GM12878 (cell line): ENCODE measurements around the gene MED31. TPM values are rescaled to one million over a fixed set of nuclear protein-coding genes. Genes with fewer than 3 reads are reported as not detected.

Source experiments
- ATAC-seq: fragments of 200-7000 bp; cut with Tn5 transposase; 3 replicates; pipeline ENCODE4 v1.9.1; 2020; ENCODE audit warnings: mild to moderate bottlenecking, moderate library complexity
- BruUV-seq: library from RNA; stranded (reverse); fragments of 400-500 nt; replicated peaks from 2 replicates; lab custom pipeline; 2021; lab: Mats Ljungman, UMichigan
- CTCF ChIA-PET: fragments of 300-600 bp; sonication (Branson Sonifier 250); formaldehyde crosslinking; extraction: SDS; loops from one replicate; lab custom pipeline; 2021; ENCODE audit warnings: inconsistent platforms; lab: Yijun Ruan, JAX
- POLR2A ChIA-PET: fragments of 350-600 bp; formaldehyde crosslinking; extraction: SDS; loops from one replicate; lab custom pipeline; 2021; ENCODE audit warnings: inconsistent platforms; lab: Charles Lee
- RAD21 ChIA-PET: fragments of 300-600 bp; sonication (Branson Sonifier 250); formaldehyde crosslinking; loops from one replicate; lab custom pipeline; 2023; ENCODE audit warnings: antibody characterized with exemption; ENCODE audit not compliant: unreplicated experiment; lab: Charles Lee
- SMC1A ChIA-PET: fragments of 300-600 bp; sonication (Branson Sonifier 250); formaldehyde crosslinking; loops from one replicate; lab custom pipeline; 2023; ENCODE audit not compliant: unreplicated experiment, uncharacterized antibody; lab: Charles Lee
- DNase-seq: peaks from one replicate; pipeline ENCODE4 v3.0.0-alpha.2; 2011; ENCODE audit warnings: low read depth, low spot score
- FAIRE-seq: peaks from 3 replicates; lab custom pipeline; 2011; peaks lifted over from hg19 to GRCh38; lab: Jason Lieb, UNC
- H2AFZ ChIP-seq: 2 replicates; pipeline ENCODE4 v1.6.0; 2011; ENCODE audit warnings: low read depth, low read length, control low read depth; ENCODE audit not compliant: control insufficient read depth
- H3K27ac ChIP-seq: 2 replicates; pipeline ENCODE4 v1.5.1; 2011; ENCODE audit warnings: control low read depth; ENCODE audit not compliant: control insufficient read depth, insufficient read depth
- H3K27me3 ChIP-seq, 2 experiments: replicated peaks in 1 of 2; 2 replicates each; pipeline versions ENCODE4 v1.6.0 to v1.6.1; 2011; ENCODE audit warnings: low read length in 1 of 2; ENCODE audit not compliant: control insufficient read depth in 2 of 2, insufficient read depth in 2 of 2
- H3K36me3 ChIP-seq, 2 experiments: 2 replicates each; pipeline ENCODE4 v1.5.1; 2011; ENCODE audit warnings: low read length in 1 of 2; ENCODE audit not compliant: control insufficient read depth in 2 of 2, insufficient read depth in 2 of 2
- H3K4me1 ChIP-seq: 2 replicates; pipeline ENCODE4 v1.6.1; 2011; ENCODE audit warnings: mild to moderate bottlenecking, low read length, moderate library complexity, mixed read lengths; ENCODE audit not compliant: control insufficient read depth, insufficient read depth
- H3K4me2 ChIP-seq: 2 replicates; pipeline ENCODE4 v1.6.0; 2011; ENCODE audit warnings: control low read depth; ENCODE audit not compliant: control insufficient read depth, insufficient read depth
- H3K4me3 ChIP-seq: fragments of 200-600 bp; sonication (generic); 2 replicates; pipeline ENCODE4 v1.5.1; 2016
- H3K79me2 ChIP-seq: 2 replicates; pipeline ENCODE4 v1.6.0; 2011; ENCODE audit warnings: low read length; ENCODE audit not compliant: control insufficient read depth, insufficient read depth
- H3K9ac ChIP-seq: 2 replicates; pipeline ENCODE4 v1.8.0; 2011; ENCODE audit warnings: low read length, control low read depth, mixed read lengths; ENCODE audit not compliant: control insufficient read depth, insufficient read depth
- H3K9me3 ChIP-seq: replicated peaks from 3 replicates; pipeline ENCODE4 v1.5.1; 2011; ENCODE audit warnings: mild to moderate bottlenecking, low read length; ENCODE audit not compliant: control insufficient read depth, insufficient read depth
- H4K20me1 ChIP-seq: 2 replicates; pipeline ENCODE4 v1.6.0; 2011; ENCODE audit not compliant: control insufficient read depth, insufficient read depth
- BACH1 ChIP-seq: fragments of 450-650 bp; IDR thresholded peaks from 2 replicates; pipeline ENCODE4 v1.6.1; 2017; ENCODE audit warnings: mild to moderate bottlenecking, borderline replicate concordance
- CTCF ChIP-seq, 3 experiments: IDR thresholded peaks in 2 of 3; conservative IDR thresholded peaks in 1 of 3; 2 replicates each; pipeline ENCODE4 v1.5.1; 2011; ENCODE audit warnings: low read depth in 3 of 3, low read length in 3 of 3, mild to moderate bottlenecking in 3 of 3, control low read depth in 2 of 3, moderate library complexity in 2 of 3, inconsistent platforms in 1 of 3, mixed read lengths in 1 of 3; ENCODE audit not compliant: control insufficient read depth in 2 of 3, insufficient read depth in 1 of 3; ENCODE audit errors: extremely low read depth in 1 of 3
- HCFC1 ChIP-seq: fragments of 150-350 bp; IDR thresholded peaks from 2 replicates; pipeline ENCODE4 v1.6.1; 2014; ENCODE audit warnings: low read length
- IKZF1 ChIP-seq: fragments of 450-650 bp; conservative IDR thresholded peaks from 2 replicates; pipeline ENCODE4 v1.6.1; 2017; ENCODE audit warnings: antibody characterized with exemption, mild to moderate bottlenecking
- JUND ChIP-seq: IDR thresholded peaks from 2 replicates; pipeline ENCODE4 v1.6.1; 2012; ENCODE audit warnings: low read depth, mild to moderate bottlenecking, low read length, improper control_type of control experiment, moderate library complexity
- NFIC ChIP-seq: IDR thresholded peaks from 2 replicates; pipeline ENCODE4 v1.6.1; 2012; ENCODE audit warnings: low read depth, mild to moderate bottlenecking, inconsistent platforms, low read length, moderate library complexity
- NR2C1 ChIP-seq: fragments of 450-650 bp; IDR thresholded peaks from 2 replicates; pipeline ENCODE4 v1.6.1; 2017; ENCODE audit warnings: antibody characterized with exemption, mild to moderate bottlenecking, moderate library complexity
- NR2F1 ChIP-seq: fragments of 450-650 bp; conservative IDR thresholded peaks from 2 replicates; pipeline ENCODE4 v1.6.1; 2017; ENCODE audit warnings: mild to moderate bottlenecking
- PKNOX1 ChIP-seq: fragments of 450-650 bp; IDR thresholded peaks from 2 replicates; pipeline ENCODE4 v1.6.1; 2016; ENCODE audit warnings: mild to moderate bottlenecking
- RAD21 ChIP-seq: IDR thresholded peaks from 2 replicates; pipeline ENCODE4 v1.6.1; 2011; ENCODE audit warnings: mild to moderate bottlenecking, low read depth, low read length, moderate library complexity; ENCODE audit not compliant: insufficient read depth
- RUNX3 ChIP-seq: IDR thresholded peaks from 2 replicates; pipeline ENCODE4 v1.6.1; 2012; ENCODE audit warnings: low read length, inconsistent platforms
- SREBF1 ChIP-seq: IDR thresholded peaks from 2 replicates; pipeline ENCODE4 v1.6.1; 2012; ENCODE audit warnings: mild to moderate bottlenecking, low read length
- ZNF207 ChIP-seq: fragments of 450-650 bp; IDR thresholded peaks from 2 replicates; pipeline ENCODE4 v1.6.1; 2014; ENCODE audit warnings: antibody characterized with exemption, mild to moderate bottlenecking, borderline replicate concordance
- ZNF592 ChIP-seq: fragments of 450-650 bp; IDR thresholded peaks from 2 replicates; pipeline ENCODE4 v1.6.1; 2017; ENCODE audit warnings: mild to moderate bottlenecking, moderate library complexity
- WGBS: methylation state at CpG from one replicate; pipeline ENCODE4 v1.1.6; 2016; ENCODE audit warnings: low lambda C conversion rate; ENCODE audit not compliant: insufficient replicate concordance, insufficient coverage; ENCODE audit errors: missing lambda C conversion rate; 5-methylcytosine and 5-hydroxymethylcytosine counted together
- in situ Hi-C: fragments of 300-500 bp; cut with MboI; formaldehyde crosslinking; loops from 9 replicates; pipeline ENCODE4 v1.14.3; 2018; ENCODE audit warnings: mixed read lengths
- intact Hi-C: fragments of 100-400 bp; cut with micrococcal nuclease; formaldehyde crosslinking; loops from one replicate; pipeline ENCODE4 v1.14.2; 2022; ENCODE audit not compliant: unreplicated experiment
- polyA plus RNA-seq, 11 experiments: library from polyadenylated mRNA; depleted of rRNA in 4 of 11; unstranded in 6 of 11; stranded (reverse) in 5 of 11; fragments of >200 nt; fragmentation: Nextera tagmentation in 4 of 11; fragmentation: Illumina TruSeq in 1 of 11; extraction: Ambion mirVana in 4 of 11; extraction: Trizol in 1 of 11; gene quantifications; 1 replicate in 1 of 11; 2 replicates in 10 of 11; pipeline versions ENCODE4 v1.2.1 to v1.2.3, GENCODE V29; 2011 to 2016; ENCODE audit warnings: inconsistent platforms in 2 of 11, missing spikeins in 2 of 11, low read depth in 1 of 11
- total RNA-seq, 4 experiments: library from RNA; depleted of rRNA in 3 of 4; stranded (reverse); fragments of >200 nt in 3 of 4; fragmentation: Illumina TruSeq in 1 of 4; extraction: Trizol in 1 of 4; gene quantifications; 2 replicates each; pipeline versions ENCODE4 v1.2.1 to v1.2.3, GENCODE V29; 2013 to 2021

Gene MED31
- total and polyA plus RNA-seq, 10 of the 15 experiments (the other 5 are each of a cell fraction or from before 2014, with no cell fraction given) = 14.4 to 71.1 (median 34.6) TPM

- in situ Hi-C loops (loop anchor here (5.0 kb wide), 1 partner anchor 360 kb away; the partner anchor contains the start of gene RNASEK), intact Hi-C loops (loop anchor here (1.0 kb wide), 1 partner anchor 12 kb away; the partner anchor contains the start of gene KIAA0753)
- no peaks in the 10 kb centered on the region for H3K9me3 ChIP-seq
- peak overlapping the region; percentile 91 for H3K4me3 ChIP-seq
- H3K79me2 ChIP-seq = peaks cover 22% of the 10 kb centered on the region
- H3K27ac ChIP-seq = peak overlapping the region; percentile 43; the same call in 1 of the 2 replicates
- TSS peak; percentile 75 for BruUV-seq
- H3K36me3 ChIP-seq = no peaks in the 10 kb centered on the region; a peak in 1 of 4 replicates
- peak overlapping the region; percentile 80 for H2AFZ ChIP-seq
- WGBS = 19% methylated on average over 43 of the region's 47 CpGs
- peaks cover 6% of the 10 kb centered on the region; the same call in 1 of the 2 replicates for H3K4me1 ChIP-seq
- ChIA-PET SMC1A (interaction anchor here (2.8 kb wide), 1 partner anchor 10 kb away, joined by 8 read pairs; the partner anchor contains the start of gene TXNDC17), POLR2A (interaction anchor here (0.5 to 1.0 kb wide), 2 partner anchors 12 to 385 kb away, joined by 3 to 4 read pairs; partner anchors contain the start of gene KIAA0753), CTCF (interaction anchor here (2.6 kb wide), 1 partner anchor 180 kb away, joined by 12 read pairs; no protein-coding TSS in a partner anchor), RAD21 (interaction anchor here (0.9 kb wide), 1 partner anchor 10 kb away, joined by 3 read pairs; no protein-coding TSS in a partner anchor)
- H3K9ac ChIP-seq = peak overlapping the region; percentile 35; the same call in 1 of the 2 replicates
- no peaks in the 10 kb centered on the region for H4K20me1 ChIP-seq
- ATAC-seq (no peak), FAIRE-seq (no peak), DNase-seq (no peak)
- H3K4me2 ChIP-seq = peak overlapping the region; percentile 79
- H3K27me3 ChIP-seq = no peaks in the 10 kb centered on the region
- TF ChIP-seq HCFC1 (no peak), RUNX3 (peak; percentile 6; the same call in 1 of the 2 replicates), ZNF592 (no peak), NFIC (no peak), BACH1 (0 out of 2 replicates have a peak, but pooled peaks have one; percentile 2), ZNF207 (no peak), IKZF1 (0 out of 2 replicates have a peak, but pooled peaks have one; percentile 26), RAD21 (no peak), NR2C1 (no peak), NR2F1 (no peak), CTCF (IDR thresholded peaks at IDR 0.05 in 2 of 3, conservative IDR thresholded peaks at IDR 0.05 in 1 of 3; ENCODE audit: control insufficient read depth in 2 of 3, extremely low read depth in 1 of 3, insufficient read depth in 1 of 3, low read depth in 3 of 3, low read length in 3 of 3) (no peak), SREBF1 (no peak), JUND (no peak), PKNOX1 (peak; percentile 58)
Observed at GRCh38 chr17:6651919-6652452, 581 bp upstream of the MED31 start.
